Memory B cell (primary cell): Measurements from ENCODE around the gene C9orf85.

Experiments
- ATAC-seq: fragments of 150-1000 bp; cut with Tn5 transposase; 2 replicates; pipeline ENCODE4 v1.10.0; 2021; ENCODE audit warnings: low read depth, mild to moderate bottlenecking, moderate library complexity
- DNase-seq, 2 donors: peaks; one replicate each; pipeline ENCODE4 v3.0.0; 2022; ENCODE audit warnings: low spot score in 2 of 2
- H3K27ac Mint-ChIP-seq: one replicate; pipeline ENCODE4 v1.8.0; 2022; ENCODE audit warnings: mild to moderate bottlenecking, moderate library complexity, mixed read lengths
- H3K27me3 Mint-ChIP-seq: one replicate; pipeline ENCODE4 v1.8.0; 2022; ENCODE audit warnings: mixed read lengths
- H3K36me3 Mint-ChIP-seq: one replicate; pipeline ENCODE4 v1.8.0; 2022; ENCODE audit warnings: mild to moderate bottlenecking, mixed read lengths
- H3K4me1 Mint-ChIP-seq: one replicate; pipeline ENCODE4 v1.8.0; 2022; ENCODE audit warnings: mixed read lengths
- H3K4me3 Mint-ChIP-seq: one replicate; pipeline ENCODE4 v1.8.0; 2022; ENCODE audit warnings: mild to moderate bottlenecking, moderate library complexity, mixed read lengths
- H3K9me3 Mint-ChIP-seq: one replicate; pipeline ENCODE4 v1.8.0; 2022; ENCODE audit warnings: mixed read lengths

The C9orf85 gene

DNA sequence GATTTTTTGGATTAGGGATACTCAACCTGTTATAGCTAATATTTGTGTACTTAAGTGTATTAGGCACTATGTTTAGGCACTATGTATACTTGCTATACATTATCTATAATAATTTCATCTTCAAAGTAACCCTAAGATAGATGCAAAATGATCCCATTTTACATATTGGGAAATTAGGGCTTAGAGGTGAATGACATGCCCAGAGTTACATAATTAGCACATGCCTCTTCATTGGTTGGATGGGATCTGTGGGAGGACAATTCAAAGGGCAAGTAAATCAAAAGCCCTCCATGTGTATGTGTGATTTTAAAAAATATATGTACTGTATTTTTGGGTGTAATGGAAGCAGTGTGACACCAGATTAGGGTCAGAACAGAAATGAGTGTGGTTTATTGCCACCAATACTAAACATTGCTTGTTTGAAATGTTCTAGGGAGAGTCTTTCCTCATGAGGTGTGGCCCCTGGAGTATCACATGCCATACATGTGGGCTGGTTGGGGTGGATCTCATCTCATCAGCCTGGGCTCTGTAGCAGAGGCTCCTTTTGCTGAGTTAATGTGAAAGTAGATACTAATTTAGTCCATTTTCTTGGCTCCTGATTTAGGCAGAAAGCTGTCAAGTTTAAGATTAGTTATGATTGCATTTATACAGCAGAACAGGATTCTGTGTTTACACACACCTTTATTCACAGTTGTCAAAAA is 5.5 kb downstream of the C9orf85 start:
- DNase-seq (no peak), ATAC-seq (no peak)
- Mint-ChIP-seq H3K27ac (no peak overlapping the region), H3K4me1 (peaks cover 14% of the 10 kb centered on the region), H3K36me3 (peaks cover 13% of the 10 kb centered on the region), H3K9me3 (no peaks in the 10 kb centered on the region), H3K4me3 (no peak overlapping the region), H3K27me3 (no peaks in the 10 kb centered on the region)

DNA sequence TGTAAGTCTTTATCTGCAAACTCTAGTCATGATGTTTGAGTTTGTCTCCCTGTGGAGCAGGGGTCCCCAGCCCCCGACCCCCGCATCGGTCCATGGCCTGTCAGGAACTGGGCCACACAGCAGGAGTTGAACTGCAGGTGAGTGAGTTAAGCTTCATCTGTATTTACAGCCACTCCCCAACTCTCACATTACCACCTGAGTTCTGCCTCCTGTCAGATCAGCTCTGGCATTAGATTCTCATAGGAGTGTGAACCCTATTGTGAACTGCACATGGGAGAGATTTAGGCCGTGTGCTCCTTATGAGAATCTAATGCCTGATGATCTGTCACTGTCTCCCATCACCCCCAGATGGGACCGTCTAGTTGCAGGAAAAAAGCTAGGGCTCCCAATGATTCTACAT is 7.0 kb downstream of the C9orf85 start:
- H3K9me3 Mint-ChIP-seq = no peaks in the 10 kb centered on the region
- H3K4me3 Mint-ChIP-seq = no peak overlapping the region
- ATAC-seq (no peak), DNase-seq (no peak)
- H3K27ac Mint-ChIP-seq = no peak overlapping the region
- H3K36me3 Mint-ChIP-seq = peaks cover 20% of the 10 kb centered on the region
- H3K27me3 Mint-ChIP-seq = no peaks in the 10 kb centered on the region
- peaks cover 18% of the 10 kb centered on the region for H3K4me1 Mint-ChIP-seq

DNA sequence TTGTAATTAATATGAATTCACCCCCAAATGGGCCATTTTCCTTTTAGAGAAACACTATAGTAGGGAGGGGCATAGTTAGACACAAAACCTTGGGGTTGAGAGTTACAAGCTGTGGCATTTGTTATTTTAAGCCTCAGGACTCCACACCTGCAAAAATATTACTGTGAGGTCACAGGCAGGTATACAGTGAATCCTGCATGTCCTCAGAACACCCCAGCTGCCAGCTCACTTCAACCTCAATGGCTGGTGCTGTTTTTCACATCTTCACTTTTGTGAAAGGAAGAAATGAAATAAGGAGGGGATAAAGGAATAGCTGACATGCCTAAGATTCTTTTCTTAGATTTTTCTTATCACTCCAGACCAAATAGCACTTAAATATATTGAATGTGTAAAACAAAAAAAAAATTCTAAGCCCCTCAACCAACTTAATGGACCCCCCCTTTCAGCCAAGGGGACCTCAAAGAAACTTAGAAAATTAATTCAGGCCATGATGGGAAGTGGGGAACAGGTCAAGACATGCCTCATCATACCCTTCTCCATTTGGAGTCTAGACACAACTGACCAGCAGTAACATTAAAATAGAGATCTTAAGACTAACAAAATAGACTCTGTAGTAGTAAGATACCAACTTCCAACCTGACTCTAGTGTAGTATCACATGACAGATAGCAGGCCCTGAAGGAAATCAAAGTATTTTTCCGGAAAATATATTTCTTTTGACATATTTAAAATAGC is 9.2 kb downstream of the C9orf85 start:
- DNase-seq (no peak), ATAC-seq (no peak)
- no peak overlapping the region for H3K4me3 Mint-ChIP-seq
- H3K4me1 Mint-ChIP-seq = peaks cover 15% of the 10 kb centered on the region
- no peaks in the 10 kb centered on the region for H3K27me3 Mint-ChIP-seq
- H3K27ac Mint-ChIP-seq = no peak overlapping the region
- peaks cover 22% of the 10 kb centered on the region for H3K36me3 Mint-ChIP-seq
- H3K9me3 Mint-ChIP-seq = no peaks in the 10 kb centered on the region

DNA sequence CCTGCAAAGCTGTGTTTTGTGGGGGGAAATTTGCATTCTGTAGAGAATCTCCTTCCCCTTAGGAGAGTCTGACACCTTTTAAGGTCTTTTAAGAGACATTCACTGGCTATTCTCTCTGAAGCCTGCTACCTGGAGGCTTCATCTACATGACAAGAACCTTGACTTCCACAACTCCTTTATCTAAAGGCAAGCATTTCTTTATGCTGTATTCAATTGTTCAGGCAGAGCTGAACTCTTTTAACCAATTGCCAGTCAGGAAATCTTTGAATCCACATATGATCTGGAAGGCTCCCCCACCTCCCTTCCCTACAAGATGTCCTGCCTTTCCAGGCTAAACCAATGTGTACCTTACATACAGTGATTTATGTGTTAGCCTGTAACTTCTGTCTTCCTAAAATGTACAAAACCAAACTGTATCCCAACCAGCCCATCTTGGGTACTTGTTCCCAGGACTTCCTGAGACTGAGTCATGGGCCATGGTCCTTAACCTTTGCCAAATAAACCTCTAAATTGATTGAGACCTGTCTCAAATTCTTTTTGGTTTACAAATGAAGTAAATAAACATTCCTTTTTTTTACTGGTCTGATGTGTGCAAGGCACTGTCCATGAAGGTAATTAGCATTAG is 9.9 kb downstream of the C9orf85 start:
- H3K36me3 Mint-ChIP-seq = peaks cover 22% of the 10 kb centered on the region
- no peaks in the 10 kb centered on the region for H3K27me3 Mint-ChIP-seq
- DNase-seq (no peak), ATAC-seq (no peak)
- peaks cover 11% of the 10 kb centered on the region for H3K4me1 Mint-ChIP-seq
- no peak overlapping the region for H3K27ac Mint-ChIP-seq
- no peaks in the 10 kb centered on the region for H3K9me3 Mint-ChIP-seq
- H3K4me3 Mint-ChIP-seq = no peak overlapping the region

DNA sequence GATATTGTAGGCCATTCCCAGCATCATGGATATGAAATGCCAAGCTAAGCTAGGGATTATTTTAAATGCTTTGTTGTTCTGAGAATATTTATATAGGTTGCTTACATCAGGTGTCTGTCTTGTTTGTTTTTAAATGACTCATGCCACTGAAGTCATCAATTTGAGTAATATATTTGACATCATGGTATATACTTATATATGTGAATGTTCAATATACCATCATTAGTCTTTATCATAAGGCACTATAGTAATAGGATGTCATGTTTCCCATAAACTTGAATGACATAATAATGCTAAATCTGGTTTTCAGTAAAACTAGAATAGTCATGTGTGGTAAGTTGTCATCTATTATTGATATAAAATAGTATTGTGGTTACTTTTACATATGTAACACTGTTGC is 13.1 kb downstream of the C9orf85 start:
- no peak overlapping the region for H3K4me3 Mint-ChIP-seq
- H3K4me1 Mint-ChIP-seq = peaks cover 14% of the 10 kb centered on the region
- no peaks in the 10 kb centered on the region for H3K9me3 Mint-ChIP-seq
- no peak overlapping the region for H3K27ac Mint-ChIP-seq
- peaks cover 13% of the 10 kb centered on the region for H3K36me3 Mint-ChIP-seq
- ATAC-seq (no peak), DNase-seq (no peak)
- H3K27me3 Mint-ChIP-seq = no peaks in the 10 kb centered on the region

DNA sequence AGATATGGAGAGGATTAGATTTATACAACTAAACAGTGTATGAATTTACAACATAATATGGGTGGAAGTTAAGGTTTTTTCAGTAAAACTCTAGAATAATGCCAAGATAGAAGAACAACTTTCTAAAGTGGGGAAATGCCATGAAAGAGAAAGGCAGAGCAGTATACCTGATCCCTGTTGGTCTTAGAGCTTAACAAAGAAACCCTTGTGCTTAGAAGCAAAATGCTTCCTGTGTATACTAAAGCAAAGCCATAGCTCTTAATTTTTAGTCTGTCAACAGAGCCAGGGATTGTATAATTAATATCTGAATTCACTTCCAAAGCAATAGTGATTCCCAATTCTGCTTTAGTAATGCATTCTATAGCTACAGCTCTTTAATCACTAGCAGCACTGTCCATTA is 14.4 kb downstream of the C9orf85 start:
- no peaks in the 10 kb centered on the region for H3K27me3 Mint-ChIP-seq
- ATAC-seq (no peak), DNase-seq (no peak)
- H3K4me1 Mint-ChIP-seq = peaks cover 18% of the 10 kb centered on the region
- peaks cover 12% of the 10 kb centered on the region for H3K36me3 Mint-ChIP-seq
- no peak overlapping the region for H3K27ac Mint-ChIP-seq
- no peaks in the 10 kb centered on the region for H3K9me3 Mint-ChIP-seq
- no peak overlapping the region for H3K4me3 Mint-ChIP-seq

DNA sequence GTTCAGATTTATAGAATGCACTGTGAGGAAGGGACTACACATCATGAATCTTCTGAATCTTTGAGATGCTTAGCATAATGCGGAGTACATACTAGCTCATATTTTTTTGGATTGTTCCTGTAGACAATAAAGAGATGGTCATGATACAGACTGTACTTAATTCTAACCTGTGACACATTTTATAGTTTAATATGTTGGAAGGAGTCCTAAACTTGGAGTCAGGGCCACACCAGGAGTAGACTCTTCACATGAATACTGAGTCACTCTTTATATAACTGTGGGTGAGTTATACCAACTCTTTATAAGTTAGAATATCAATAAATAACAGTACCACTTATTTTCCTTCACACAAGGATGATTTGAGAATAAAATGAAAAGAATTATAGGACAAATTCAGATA is 16.9 kb downstream of the C9orf85 start:
- Mint-ChIP-seq H3K36me3 (peaks cover 9% of the 10 kb centered on the region), H3K27me3 (no peaks in the 10 kb centered on the region), H3K4me3 (no peak overlapping the region), H3K4me1 (peaks cover 8% of the 10 kb centered on the region), H3K9me3 (peaks cover 2% of the 10 kb centered on the region), H3K27ac (no peak overlapping the region)
- DNase-seq (no peak), ATAC-seq (no peak)

DNA sequence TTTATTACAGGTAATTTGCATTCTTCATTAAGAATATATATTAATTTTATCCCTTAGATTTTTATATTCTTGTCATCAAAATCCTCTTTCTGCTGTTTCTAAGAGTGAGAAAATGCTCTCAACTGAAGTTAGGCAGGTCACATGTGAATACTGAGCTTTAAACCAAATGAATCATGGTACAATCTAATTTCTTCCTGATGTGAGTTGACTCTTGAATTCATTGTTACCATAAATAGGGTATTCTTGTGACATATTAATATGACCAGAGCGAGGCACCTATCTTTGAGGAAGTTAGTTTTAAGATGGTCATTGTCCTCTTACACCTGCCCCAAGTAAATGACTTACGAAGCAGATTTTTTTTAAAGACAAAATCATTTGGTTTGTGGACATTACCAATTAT is 17.4 kb downstream of the C9orf85 start:
- Mint-ChIP-seq H3K36me3 (peaks cover 12% of the 10 kb centered on the region), H3K27me3 (no peaks in the 10 kb centered on the region), H3K4me3 (no peak overlapping the region), H3K9me3 (peaks cover 2% of the 10 kb centered on the region), H3K4me1 (peaks cover 7% of the 10 kb centered on the region), H3K27ac (no peak overlapping the region)
- DNase-seq (no peak), ATAC-seq (no peak)

DNA sequence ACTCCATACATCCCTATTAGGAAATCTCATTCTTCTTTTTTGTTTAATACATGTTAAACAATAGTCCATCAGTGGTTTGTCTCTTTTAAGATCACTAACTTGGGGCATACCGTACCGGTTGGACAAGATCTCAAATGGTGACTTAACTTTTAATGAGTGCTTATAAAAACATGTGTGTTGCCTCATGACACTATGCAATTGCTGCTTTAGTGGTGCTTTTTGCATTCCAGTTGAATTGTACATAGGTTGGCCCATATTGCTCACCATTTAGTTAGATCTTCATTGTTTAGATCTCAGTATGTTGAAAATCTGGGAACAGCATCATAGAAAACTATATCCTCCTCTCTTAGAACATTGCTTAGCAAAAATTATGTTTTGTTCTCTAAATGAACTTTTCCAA is 17.8 kb downstream of the C9orf85 start:
- Mint-ChIP-seq H3K36me3 (peaks cover 11% of the 10 kb centered on the region), H3K27me3 (no peaks in the 10 kb centered on the region), H3K4me3 (no peak overlapping the region), H3K27ac (no peak overlapping the region), H3K9me3 (peaks cover 2% of the 10 kb centered on the region), H3K4me1 (peaks cover 7% of the 10 kb centered on the region)
- ATAC-seq (no peak), DNase-seq (no peak)

DNA sequence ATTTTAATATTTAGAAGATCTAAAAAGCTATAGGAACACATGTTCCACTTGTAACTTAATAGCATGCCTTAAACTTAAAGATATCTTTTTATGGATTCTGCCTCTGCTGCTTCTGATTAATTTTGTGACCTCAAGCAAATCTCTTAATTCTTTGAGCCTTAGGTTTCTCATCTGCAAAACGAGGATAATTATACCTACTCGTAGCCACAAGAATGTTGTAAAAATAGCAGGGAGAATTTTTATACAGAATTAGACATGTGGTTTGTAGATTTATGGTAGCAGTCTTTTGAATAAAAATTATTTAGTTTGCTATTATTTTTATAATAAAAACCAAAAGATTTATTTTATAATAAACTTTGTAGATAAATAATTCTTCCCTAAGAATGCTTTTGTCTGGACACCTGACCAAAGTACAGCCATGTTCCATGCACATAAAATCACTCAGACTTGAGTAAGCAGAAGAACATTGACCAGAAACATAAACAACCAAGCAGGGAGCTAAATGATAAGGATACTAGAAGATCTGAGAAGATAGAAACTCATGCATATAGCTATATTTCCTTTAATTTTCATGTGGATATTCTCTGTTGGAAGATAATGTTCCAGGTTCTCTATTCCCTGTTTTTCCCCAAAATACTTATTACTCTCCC is 18.5 kb downstream of the C9orf85 start:
- Mint-ChIP-seq H3K4me3 (no peak overlapping the region), H3K27ac (no peak overlapping the region), H3K4me1 (peaks cover 9% of the 10 kb centered on the region), H3K36me3 (peaks cover 10% of the 10 kb centered on the region), H3K27me3 (no peaks in the 10 kb centered on the region), H3K9me3 (peaks cover 2% of the 10 kb centered on the region)
- DNase-seq (no peak), ATAC-seq (no peak)

DNA sequence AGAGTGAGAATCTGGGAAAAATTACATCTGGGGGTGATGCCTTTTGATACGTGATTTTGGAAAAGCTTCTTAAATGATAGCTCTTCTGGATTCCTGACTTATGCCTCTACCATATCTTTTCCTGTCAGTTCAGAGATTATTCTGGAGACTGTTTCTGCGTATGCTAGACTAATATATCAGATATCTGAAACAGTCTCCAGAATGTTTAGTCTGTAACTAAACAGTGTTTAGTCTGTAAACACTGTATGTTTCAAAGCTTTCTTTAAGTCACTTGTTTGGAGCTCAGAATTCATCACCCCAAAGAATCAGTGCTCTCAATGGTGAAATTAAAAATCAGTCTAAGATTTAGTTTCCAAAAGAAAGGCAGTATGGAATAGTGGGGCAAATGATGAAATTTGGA is 19.7 kb downstream of the C9orf85 start:
- Mint-ChIP-seq H3K4me3 (no peak overlapping the region), H3K36me3 (peaks cover 10% of the 10 kb centered on the region), H3K27me3 (no peaks in the 10 kb centered on the region), H3K4me1 (peaks cover 19% of the 10 kb centered on the region), H3K27ac (no peak overlapping the region), H3K9me3 (peaks cover 2% of the 10 kb centered on the region)
- no peak for DNase-seq
- no peak for ATAC-seq

DNA sequence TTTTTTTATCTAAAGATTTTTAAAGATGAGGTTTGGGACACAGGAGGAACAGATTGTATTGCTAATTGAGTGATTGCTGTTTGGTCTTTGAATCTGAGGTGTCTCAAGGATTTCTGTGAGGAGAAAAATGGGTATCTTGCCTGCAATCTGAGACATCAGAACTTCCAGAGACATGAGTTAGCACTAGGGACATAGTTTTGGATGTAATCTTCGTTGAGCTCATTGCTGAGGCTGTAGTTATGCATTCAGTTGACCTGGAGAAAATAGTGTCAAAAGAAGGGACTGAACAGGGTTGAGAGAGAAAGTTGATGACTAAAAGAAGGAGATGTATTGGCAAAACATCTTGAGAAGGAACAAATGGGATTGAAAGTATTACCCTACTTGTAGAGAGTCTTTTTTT is 24.6 kb downstream of the C9orf85 start:
- ATAC-seq (no peak), DNase-seq (no peak)
- peaks cover 2% of the 10 kb centered on the region for H3K9me3 Mint-ChIP-seq
- no peaks in the 10 kb centered on the region for H3K27me3 Mint-ChIP-seq
- H3K4me1 Mint-ChIP-seq = peaks cover 18% of the 10 kb centered on the region
- H3K4me3 Mint-ChIP-seq = no peak overlapping the region
- peaks cover 10% of the 10 kb centered on the region for H3K36me3 Mint-ChIP-seq
- peak overlapping the region; percentile 37 for H3K27ac Mint-ChIP-seq

DNA sequence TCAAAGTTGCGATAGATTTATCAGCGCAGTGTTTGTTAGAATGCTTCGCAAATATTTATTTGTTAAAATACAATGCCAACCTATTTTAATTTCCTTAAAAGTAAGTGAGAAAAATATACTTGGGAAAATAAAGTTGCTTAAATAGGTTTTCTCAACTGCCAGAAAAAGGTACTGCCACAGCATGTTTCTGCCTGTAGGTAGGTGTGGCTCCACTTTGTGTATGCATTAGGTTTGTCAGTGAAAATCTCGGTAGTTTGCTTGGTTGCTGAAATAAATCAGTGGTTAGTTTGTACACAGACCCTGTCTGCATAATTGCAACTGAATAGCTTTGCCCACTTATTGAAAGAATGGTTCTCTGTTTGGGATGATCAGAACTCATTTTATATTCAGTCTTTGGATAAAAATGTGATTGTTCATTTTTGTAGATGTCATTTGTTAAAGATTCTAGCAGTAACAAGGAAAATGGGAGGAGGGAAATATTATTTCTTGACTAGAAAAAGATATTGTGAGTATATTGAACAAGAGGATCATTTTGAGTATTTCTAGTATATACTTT is 25.7 kb downstream of the C9orf85 start:
- Mint-ChIP-seq H3K36me3 (peaks cover 8% of the 10 kb centered on the region), H3K9me3 (peaks cover 2% of the 10 kb centered on the region)
- no peak for ATAC-seq

DNA sequence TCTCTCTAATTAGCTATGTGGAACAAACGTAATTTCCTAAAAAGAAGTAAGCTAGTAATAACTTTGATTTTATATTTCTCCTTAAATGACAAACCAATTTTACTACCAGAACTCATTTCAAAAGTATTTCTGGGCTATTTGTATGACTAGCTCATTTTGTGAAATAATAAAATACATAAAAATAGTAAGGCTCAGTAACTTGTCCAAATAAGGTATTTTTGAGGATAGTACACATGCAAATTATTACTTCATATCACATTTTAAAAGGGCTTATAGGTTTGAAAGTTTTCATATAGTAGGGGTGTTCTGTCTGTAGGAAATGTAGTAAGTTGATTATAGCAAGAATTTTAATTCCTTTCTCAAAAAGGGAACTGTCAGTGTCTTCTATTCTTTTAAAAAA is 26.5 kb downstream of the C9orf85 start:
- H3K9me3 Mint-ChIP-seq = no peaks in the 10 kb centered on the region
- ATAC-seq (no peak), DNase-seq (no peak)
- no peak overlapping the region for H3K27ac Mint-ChIP-seq
- no peak overlapping the region for H3K4me3 Mint-ChIP-seq
- peaks cover 25% of the 10 kb centered on the region for H3K4me1 Mint-ChIP-seq
- H3K36me3 Mint-ChIP-seq = peaks cover 4% of the 10 kb centered on the region
- no peaks in the 10 kb centered on the region for H3K27me3 Mint-ChIP-seq

More for the DNA sequence above, 25.7 kb downstream of the C9orf85 start:
- Mint-ChIP-seq H3K27ac (no peak overlapping the region), H3K4me1 (peaks cover 22% of the 10 kb centered on the region), H3K27me3 (no peaks in the 10 kb centered on the region), H3K4me3 (no peak overlapping the region)
- DNase-seq = no peak
